Measurements from ENCODE around the gene PLXDC2. TPM values are rescaled to one million over a fixed set of nuclear protein-coding genes. Genes with fewer than 3 reads are reported as not detected.

Gene PLXDC2
- total RNA-seq, 2 experiments from 2014 or later = not detected

GRCh38 chr10:19865676-19866075 lies 49.4 kb downstream of the PLXDC2 start:
- ChIA-PET CTCF (no interaction called here), POLR2A (no interaction called here)
- Mint-ChIP-seq H3K27ac (no peak overlapping the region), H3K27me3 (no peaks in the 10 kb centered on the region), H3K36me3 (ENCODE audit: low read depth) (no peaks in the 10 kb centered on the region), H3K9me3 (peaks cover 5% of the 10 kb centered on the region), H3K4me1 (ENCODE audit: low read depth) (no peaks in the 10 kb centered on the region), H3K4me3 (no peak overlapping the region)
- TF ChIP-seq, protein P1, sequence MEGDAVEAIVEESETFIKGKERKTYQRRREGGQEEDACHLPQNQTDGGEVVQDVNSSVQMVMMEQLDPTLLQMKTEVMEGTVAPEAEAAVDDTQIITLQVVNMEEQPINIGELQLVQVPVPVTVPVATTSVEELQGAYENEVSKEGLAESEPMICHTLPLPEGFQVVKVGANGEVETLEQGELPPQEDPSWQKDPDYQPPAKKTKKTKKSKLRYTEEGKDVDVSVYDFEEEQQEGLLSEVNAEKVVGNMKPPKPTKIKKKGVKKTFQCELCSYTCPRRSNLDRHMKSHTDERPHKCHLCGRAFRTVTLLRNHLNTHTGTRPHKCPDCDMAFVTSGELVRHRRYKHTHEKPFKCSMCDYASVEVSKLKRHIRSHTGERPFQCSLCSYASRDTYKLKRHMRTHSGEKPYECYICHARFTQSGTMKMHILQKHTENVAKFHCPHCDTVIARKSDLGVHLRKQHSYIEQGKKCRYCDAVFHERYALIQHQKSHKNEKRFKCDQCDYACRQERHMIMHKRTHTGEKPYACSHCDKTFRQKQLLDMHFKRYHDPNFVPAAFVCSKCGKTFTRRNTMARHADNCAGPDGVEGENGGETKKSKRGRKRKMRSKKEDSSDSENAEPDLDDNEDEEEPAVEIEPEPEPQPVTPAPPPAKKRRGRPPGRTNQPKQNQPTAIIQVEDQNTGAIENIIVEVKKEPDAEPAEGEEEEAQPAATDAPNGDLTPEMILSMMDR (IDR thresholded peaks at IDR 0.05) = no peak
- ATAC-seq = no peak
- no peak for DNase-seq
- intact Hi-C loops (cut with micrococcal nuclease) = no loop called here

GRCh38 chr10:19869370-19869769 lies 53.1 kb downstream of the PLXDC2 start:
- DNase-seq (no peak), ATAC-seq (no peak)
- CTCF ChIA-PET = no interaction called here
- POLR2A ChIA-PET = no interaction called here
- intact Hi-C loops (cut with micrococcal nuclease) = no loop called here
- no peaks in the 10 kb centered on the region for H3K4me1 Mint-ChIP-seq (ENCODE audit: low read depth)
- H3K27me3 Mint-ChIP-seq = no peaks in the 10 kb centered on the region
- H3K4me3 Mint-ChIP-seq = no peak overlapping the region
- H3K9me3 Mint-ChIP-seq = peaks cover 3% of the 10 kb centered on the region
- H3K36me3 Mint-ChIP-seq (ENCODE audit: low read depth) = no peaks in the 10 kb centered on the region
- no peak overlapping the region for H3K27ac Mint-ChIP-seq
- TF ChIP-seq, protein P1 (IDR thresholded peaks at IDR 0.05) = no peak

GRCh38 chr10:19872504-19873271 lies 56.5 kb downstream of the PLXDC2 start:
- no peak for DNase-seq

GRCh38 chr10:19874190-19874589 lies 58.0 kb downstream of the PLXDC2 start:
- H3K4me1 Mint-ChIP-seq (ENCODE audit: low read depth) = no peaks in the 10 kb centered on the region
- no peak overlapping the region for H3K27ac Mint-ChIP-seq

More at GRCh38 chr10:19872504-19873271, 56.5 kb downstream of the PLXDC2 start:
- Mint-ChIP-seq H3K9me3 (no peaks in the 10 kb centered on the region), H3K4me3 (no peak overlapping the region), H3K27me3 (no peaks in the 10 kb centered on the region), H3K36me3 (ENCODE audit: low read depth) (no peaks in the 10 kb centered on the region), H3K4me1 (ENCODE audit: low read depth) (no peaks in the 10 kb centered on the region), H3K27ac (no peak overlapping the region)
- intact Hi-C loops (cut with micrococcal nuclease) = no loop called here
- TF ChIP-seq, protein P1 (IDR thresholded peaks at IDR 0.05) = no peak
- ChIA-PET POLR2A (no interaction called here), CTCF (no interaction called here)
- ATAC-seq = no peak

DNA sequence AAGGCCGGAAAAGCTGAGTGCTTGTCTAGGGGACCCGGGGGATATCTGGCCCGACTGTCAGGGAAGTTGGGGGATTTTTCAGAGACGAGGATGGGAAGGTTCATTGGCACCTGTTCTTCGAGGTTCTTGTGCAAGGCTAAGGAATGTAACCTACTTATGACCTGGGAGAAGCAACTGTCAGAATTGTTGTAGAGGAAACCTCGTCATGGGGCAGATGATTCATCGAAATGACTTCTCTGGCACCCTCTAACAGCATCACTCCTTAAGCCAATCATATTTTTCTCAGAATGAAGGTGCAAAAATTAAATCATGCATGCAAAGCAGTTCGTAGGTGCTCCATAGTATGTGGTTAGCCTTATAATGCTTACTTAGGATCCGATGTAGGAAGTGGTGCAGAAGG lies 58.6 kb downstream of the PLXDC2 start:
- ChIA-PET POLR2A (no interaction called here), CTCF (interaction anchor here (1.6 kb wide), 1 partner anchor 107 kb away, joined by 3 read pairs; no protein-coding TSS in a partner anchor)
- Mint-ChIP-seq H3K36me3 (ENCODE audit: low read depth) (no peaks in the 10 kb centered on the region), H3K27ac (no peak overlapping the region), H3K4me1 (ENCODE audit: low read depth) (no peaks in the 10 kb centered on the region), H3K27me3 (no peaks in the 10 kb centered on the region), H3K4me3 (no peak overlapping the region), H3K9me3 (peaks cover 1% of the 10 kb centered on the region)
- DNase-seq = no peak
- intact Hi-C loops (cut with micrococcal nuclease) = no loop called here
- TF ChIP-seq, protein P1 (IDR thresholded peaks at IDR 0.05) = no peak
- no peak for ATAC-seq

More at GRCh38 chr10:19874190-19874589, 58.0 kb downstream of the PLXDC2 start:
- DNase-seq (no peak), ATAC-seq (no peak)
- Mint-ChIP-seq H3K9me3 (no peaks in the 10 kb centered on the region), H3K27me3 (no peaks in the 10 kb centered on the region), H3K4me3 (no peak overlapping the region), H3K36me3 (ENCODE audit: low read depth) (no peaks in the 10 kb centered on the region)
- intact Hi-C loops (cut with micrococcal nuclease) = no loop called here
- ChIA-PET POLR2A (no interaction called here), CTCF (no interaction called here)
- TF ChIP-seq, protein P1 (IDR thresholded peaks at IDR 0.05) = no peak
